GM12872 (cell line): ENCODE data around the gene ZNF112.

Source experiments
- TF ChIP-seq, protein P1 (sequence below): IDR thresholded peaks from 3 replicates; pipeline ENCODE4 v1.5.1; 2011; ENCODE audit warnings: low read depth, mild to moderate bottlenecking, low read length, moderate library complexity; ENCODE audit not compliant: insufficient read depth

The ZNF112 gene

DNA sequence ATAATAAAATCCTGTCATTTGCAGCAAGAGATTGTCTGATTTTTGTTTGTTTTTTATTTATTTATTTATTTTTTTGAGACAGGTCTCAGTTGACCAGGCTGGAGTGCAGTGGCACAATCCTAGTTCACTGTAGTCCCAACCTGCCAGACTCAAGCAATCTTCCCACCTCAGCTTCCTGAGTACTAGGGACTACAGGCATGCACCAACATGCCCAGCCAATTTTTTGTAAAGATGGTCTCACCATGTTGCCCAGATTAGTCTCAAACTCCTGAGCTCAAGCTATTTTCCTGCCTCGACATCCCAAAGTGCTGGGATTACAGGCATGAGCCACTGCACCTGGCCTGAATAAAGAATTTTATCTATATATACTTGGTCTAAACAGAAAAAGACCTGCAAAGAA lies 79.1 kb downstream of the ZNF112 start:
- TF ChIP-seq, protein P1, sequence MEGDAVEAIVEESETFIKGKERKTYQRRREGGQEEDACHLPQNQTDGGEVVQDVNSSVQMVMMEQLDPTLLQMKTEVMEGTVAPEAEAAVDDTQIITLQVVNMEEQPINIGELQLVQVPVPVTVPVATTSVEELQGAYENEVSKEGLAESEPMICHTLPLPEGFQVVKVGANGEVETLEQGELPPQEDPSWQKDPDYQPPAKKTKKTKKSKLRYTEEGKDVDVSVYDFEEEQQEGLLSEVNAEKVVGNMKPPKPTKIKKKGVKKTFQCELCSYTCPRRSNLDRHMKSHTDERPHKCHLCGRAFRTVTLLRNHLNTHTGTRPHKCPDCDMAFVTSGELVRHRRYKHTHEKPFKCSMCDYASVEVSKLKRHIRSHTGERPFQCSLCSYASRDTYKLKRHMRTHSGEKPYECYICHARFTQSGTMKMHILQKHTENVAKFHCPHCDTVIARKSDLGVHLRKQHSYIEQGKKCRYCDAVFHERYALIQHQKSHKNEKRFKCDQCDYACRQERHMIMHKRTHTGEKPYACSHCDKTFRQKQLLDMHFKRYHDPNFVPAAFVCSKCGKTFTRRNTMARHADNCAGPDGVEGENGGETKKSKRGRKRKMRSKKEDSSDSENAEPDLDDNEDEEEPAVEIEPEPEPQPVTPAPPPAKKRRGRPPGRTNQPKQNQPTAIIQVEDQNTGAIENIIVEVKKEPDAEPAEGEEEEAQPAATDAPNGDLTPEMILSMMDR: no peak
